ENCODE measurements around the gene ABCB8. TPM values are rescaled to one million over a fixed set of nuclear protein-coding genes. Genes with fewer than 3 reads are reported as not detected.
"Not testable (repeated sequence)": the region's sequence is repeated elsewhere in the genome, so short reads cannot be mapped to it uniquely, and the experiment has no call there.

ABCB8 gene
- total RNA-seq, 4 donors from 2014 or later: 25.5 to 39.4 (median 31.6) TPM

DNA sequence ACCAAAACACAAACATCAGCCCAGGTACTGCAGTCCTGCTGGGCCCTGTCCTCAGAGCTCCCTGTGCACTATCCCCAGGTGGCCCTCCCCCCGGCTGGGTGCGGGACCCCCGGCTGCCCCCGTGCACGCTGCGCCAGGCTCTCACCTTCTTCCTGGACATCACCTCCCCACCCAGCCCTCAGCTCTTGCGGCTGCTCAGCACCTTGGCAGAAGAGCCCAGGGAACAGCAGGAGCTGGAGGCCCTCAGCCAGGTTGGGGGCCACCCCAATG, 18.3 kb upstream of the ABCB8 start:
- TF ChIP-seq, protein P1, sequence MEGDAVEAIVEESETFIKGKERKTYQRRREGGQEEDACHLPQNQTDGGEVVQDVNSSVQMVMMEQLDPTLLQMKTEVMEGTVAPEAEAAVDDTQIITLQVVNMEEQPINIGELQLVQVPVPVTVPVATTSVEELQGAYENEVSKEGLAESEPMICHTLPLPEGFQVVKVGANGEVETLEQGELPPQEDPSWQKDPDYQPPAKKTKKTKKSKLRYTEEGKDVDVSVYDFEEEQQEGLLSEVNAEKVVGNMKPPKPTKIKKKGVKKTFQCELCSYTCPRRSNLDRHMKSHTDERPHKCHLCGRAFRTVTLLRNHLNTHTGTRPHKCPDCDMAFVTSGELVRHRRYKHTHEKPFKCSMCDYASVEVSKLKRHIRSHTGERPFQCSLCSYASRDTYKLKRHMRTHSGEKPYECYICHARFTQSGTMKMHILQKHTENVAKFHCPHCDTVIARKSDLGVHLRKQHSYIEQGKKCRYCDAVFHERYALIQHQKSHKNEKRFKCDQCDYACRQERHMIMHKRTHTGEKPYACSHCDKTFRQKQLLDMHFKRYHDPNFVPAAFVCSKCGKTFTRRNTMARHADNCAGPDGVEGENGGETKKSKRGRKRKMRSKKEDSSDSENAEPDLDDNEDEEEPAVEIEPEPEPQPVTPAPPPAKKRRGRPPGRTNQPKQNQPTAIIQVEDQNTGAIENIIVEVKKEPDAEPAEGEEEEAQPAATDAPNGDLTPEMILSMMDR (IDR thresholded peaks at IDR 0.05): no peak
- no peak for DNase-seq (ENCODE audit: low spot score)
- no peak for ATAC-seq (ENCODE audit: low FRiP score)

DNA sequence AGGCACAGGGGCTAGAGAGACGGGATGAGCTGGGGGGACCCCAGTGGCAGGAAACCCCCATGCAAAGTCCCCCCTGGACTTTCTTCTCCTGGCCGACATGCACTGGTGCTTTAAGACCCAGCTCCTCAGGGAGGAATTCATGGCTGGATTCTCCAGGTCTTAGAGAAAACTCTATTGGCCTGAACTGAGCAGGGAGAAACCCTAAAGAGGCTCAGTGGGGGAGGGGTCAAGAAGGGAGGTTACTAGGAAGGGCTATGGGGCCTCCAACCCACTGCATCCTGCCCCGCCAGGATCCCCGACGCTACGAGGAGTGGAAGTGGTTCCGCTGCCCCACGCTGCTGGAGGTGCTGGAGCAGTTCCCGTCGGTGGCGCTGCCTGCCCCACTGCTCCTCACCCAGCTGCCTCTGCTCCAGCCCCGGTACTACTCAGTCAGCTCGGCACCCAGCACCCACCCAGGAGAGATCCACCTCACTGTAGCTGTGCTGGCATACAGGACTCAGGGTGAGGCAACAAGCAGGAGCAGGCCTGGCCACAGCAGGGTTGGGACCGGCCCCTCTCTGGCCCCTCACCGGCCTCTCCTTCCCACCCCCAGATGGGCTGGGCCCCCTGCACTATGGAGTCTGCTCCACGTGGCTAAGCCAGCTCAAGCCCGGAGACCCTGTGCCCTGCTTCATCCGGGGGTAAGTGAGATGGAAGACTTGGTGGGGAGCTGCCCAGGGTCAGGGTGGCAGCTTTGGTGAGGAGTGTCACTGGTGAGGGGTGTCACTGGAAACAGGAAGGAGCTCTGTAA, 17.7 kb upstream of the ABCB8 start:
- TF ChIP-seq, protein P1 (IDR thresholded peaks at IDR 0.05): no peak
- DNase-seq (ENCODE audit: low spot score) (no peak), ATAC-seq (ENCODE audit: low FRiP score) (peak; percentile 46)

DNA sequence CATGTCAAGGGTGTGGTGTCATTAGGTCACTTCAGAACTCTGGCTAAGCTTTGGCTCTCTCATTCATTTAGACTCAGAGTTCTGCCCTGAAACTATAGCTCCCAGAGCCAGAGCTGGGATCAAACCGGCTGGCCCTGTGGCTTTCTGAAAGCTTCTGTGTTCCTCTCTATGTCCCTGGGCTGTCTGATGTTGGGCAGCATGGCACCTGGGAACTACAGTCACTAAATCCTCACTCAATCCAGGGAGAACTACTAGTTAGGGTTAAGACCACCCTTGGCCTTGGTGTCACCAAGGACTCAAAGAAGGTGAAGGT, 17.2 kb upstream of the ABCB8 start:
- ATAC-seq (ENCODE audit: low FRiP score): no peak
- TF ChIP-seq, protein P1 (IDR thresholded peaks at IDR 0.05): no peak

DNA sequence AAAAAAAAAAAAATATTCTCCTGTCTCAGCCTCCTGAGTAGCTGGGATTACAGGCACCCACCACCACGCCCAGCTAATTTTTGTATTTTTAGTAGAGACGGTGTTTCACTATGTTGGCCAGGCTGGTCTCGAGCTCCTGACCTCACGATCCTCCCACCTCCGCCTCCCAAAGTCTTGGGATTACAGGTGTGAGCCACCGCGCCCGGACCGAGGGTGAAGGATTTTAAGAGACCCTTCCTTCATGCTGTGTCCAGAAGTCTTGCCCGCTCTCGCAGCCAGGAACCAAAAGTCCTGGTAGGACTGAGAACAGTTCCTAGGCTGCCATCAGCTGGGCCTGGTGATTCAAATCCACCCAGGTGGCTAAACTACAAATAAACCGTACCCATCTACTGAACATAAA, 16.6 kb upstream of the ABCB8 start:
- ATAC-seq (ENCODE audit: low FRiP score); DNase-seq (ENCODE audit: low spot score): not testable (repeated sequence)

More for the DNA sequence above, 17.2 kb upstream of the ABCB8 start:
- DNase-seq (ENCODE audit: low spot score): no peak

DNA sequence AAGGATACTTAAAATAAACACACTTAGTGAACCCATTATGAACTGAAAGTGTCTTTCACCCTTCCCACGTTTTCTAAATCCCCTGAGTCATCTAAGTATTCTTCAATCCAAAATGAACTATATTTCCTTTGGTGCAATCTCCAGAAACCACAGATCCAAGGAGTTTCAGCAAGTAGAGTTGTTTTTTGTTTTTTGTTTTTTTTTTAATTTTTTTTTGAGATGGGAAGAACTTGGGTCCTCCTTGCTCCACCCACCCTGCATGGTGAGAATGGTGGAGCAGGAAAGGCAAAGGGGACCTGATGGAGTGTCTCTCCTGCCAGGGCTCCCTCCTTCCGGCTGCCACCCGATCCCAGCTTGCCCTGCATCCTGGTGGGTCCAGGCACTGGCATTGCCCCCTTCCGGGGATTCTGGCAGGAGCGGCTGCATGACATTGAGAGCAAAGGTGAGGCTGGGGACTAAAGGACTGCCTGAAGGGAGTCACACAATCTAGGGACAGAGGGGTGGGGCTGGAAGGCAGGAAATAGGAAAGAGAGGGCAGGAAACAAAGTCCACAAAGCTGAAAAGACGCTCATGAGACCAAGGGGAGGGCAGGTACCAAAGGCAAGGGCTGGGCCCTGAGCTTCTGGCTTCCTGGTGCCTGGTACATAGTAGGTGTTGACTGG, 16.1 kb upstream of the ABCB8 start:
- ATAC-seq (ENCODE audit: low FRiP score): no peak
- DNase-seq (ENCODE audit: low spot score): no peak
- TF ChIP-seq, protein P1 (IDR thresholded peaks at IDR 0.05): no peak

DNA sequence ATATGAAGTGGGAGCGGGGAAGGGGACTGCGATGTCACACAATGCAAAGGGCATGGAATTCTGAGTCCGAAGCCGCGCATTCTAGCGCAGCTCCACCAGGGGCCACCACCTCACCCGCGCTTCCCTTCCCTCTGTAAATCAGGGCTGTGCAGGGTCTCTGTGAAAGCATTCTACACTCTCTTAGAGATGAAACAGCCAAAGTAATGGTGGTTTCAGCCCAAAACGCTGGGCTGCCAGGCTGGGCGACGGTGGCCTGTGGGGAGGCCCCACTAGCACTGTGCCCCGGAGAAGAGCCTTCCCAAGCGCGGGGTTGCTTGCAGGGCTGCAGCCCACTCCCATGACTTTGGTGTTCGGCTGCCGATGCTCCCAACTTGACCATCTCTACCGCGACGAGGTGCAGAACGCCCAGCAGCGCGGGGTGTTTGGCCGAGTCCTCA, 15.3 kb upstream of the ABCB8 start:
- ATAC-seq (ENCODE audit: low FRiP score) (no peak), DNase-seq (ENCODE audit: low spot score) (no peak)
- TF ChIP-seq, protein P1 (IDR thresholded peaks at IDR 0.05): no peak

DNA sequence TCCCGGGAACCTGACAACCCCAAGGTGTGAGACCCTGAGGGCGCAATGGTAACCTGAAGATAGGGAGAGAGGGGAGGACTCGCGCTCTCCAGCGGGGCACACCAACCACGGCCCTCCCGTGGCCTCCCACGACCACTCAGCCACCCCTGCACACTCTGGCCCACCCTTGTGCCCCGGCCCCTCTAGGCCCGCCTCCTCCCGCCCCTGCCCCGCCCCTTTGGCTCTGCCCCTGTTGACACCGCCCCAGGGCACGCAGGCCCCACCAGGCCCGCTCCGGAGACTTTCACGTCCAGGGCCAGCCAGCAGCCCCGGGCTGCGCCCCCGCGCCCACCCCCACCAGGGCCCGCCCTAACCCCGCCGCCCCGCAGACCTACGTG, 14.9 kb upstream of the ABCB8 start:
- DNase-seq (ENCODE audit: low spot score) (no peak), ATAC-seq (ENCODE audit: low FRiP score) (no peak)

More for the DNA sequence above, 14.9 kb upstream of the ABCB8 start:
- TF ChIP-seq, protein P1 (IDR thresholded peaks at IDR 0.05): no peak
